GM10266 (cell line): ENCODE data around the gene DMXL1.

Experiments
- DNase-seq: peaks from one replicate; pipeline ENCODE4 v3.0.0; 2012; ENCODE audit errors: extremely low spot score
- CTCF ChIP-seq: IDR thresholded peaks from 2 replicates; pipeline ENCODE4 v1.5.1; 2012; ENCODE audit warnings: mild to moderate bottlenecking, low read depth; ENCODE audit not compliant: control insufficient read depth, insufficient read depth; ENCODE audit errors: missing control alignments

The DMXL1 gene

GRCh38 chr5:119270960-119271757, 200.3 kb downstream of the DMXL1 start:
- TF ChIP-seq CTCF: no peak
- DNase-seq: no peak

GRCh38 chr5:119271758-119272730, 201.2 kb downstream of the DMXL1 start:
- no peak for DNase-seq
- TF ChIP-seq CTCF: no peak

DNA sequence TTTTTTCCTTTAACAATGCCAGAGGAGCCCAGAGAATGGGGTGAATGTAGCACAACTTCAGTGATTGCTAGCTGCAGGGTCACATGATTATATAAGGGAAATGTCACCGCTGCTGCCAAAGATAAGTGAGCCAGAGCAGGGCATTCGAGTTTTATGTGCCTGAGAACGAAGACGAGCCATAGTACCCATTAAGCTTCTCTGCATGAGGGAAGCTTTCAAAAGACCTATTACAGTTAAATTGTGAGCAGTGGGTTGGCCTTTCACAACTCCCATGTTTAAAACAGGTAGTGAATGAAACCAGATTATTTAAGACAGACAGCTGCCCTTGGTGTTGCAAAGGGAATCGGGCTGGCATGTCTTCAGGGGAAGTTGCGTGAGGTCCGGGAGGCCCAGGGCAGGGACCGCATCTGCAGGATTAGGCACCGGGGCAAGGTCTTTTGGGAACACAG, 202.5 kb downstream of the DMXL1 start:
- TF ChIP-seq CTCF: no peak
- no peak for DNase-seq

GRCh38 chr5:119274030-119274766, 203.3 kb downstream of the DMXL1 start:
- no peak for TF ChIP-seq CTCF
- no peak for DNase-seq

GRCh38 chr5:119274767-119275130, 203.9 kb downstream of the DMXL1 start:
- DNase-seq: peak; percentile 32
- no peak for TF ChIP-seq CTCF

DNA sequence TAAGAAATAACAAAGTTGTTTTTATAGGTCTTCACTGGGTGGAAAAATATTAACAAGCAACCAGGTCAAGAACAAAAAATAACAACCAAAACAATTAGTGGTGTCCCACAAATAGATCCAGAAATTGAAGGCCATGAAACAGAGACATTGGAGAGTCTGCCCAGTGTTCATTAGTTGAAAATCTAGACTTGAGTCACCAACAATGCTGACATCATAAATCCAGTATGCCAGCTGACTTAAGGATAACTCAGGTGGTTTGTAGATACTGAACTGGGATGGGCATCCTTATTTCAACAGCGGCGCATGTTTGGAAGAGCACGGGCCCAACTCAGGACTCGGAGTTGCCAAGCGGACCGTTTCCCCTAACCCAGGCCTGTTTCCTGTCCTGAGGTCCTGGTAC, 204.3 kb downstream of the DMXL1 start:
- DNase-seq: no peak

More for the DNA sequence above, 204.3 kb downstream of the DMXL1 start:
- no peak for TF ChIP-seq CTCF
